Heart left ventricle (tissue), 13 donors: ENCODE measurements around the gene COL4A4.
A peak's percentile ranks its signal among the peaks of the same experiment; 100 is the strongest.

ENCODE experiments used
- CTCF ChIP-seq, 12 donors: fragments of 200-600 bp; sonication (generic) in 4 of 12; IDR thresholded peaks; one replicate each; pipeline versions ENCODE4 v1.5.0 to v1.8.0; 2018 to 2022; ENCODE audit warnings: antibody characterized with exemption in 12 of 12, mild to moderate bottlenecking in 5 of 12
- POLR2A ChIP-seq, 2 donors: fragments of 450-650 bp; IDR thresholded peaks; one replicate each; pipeline ENCODE4 v1.6.1; 2017; ENCODE audit warnings: antibody characterized with exemption in 2 of 2, mild to moderate bottlenecking in 2 of 2, moderate library complexity in 2 of 2
- donor health status: ischemic (EF 13 %, LVEDD 7.1; RV severe dilation, severe dysfunction).
- donor health status: DM: no; HTN: yes; CAD: no.
- donor health status: DM: no; HTN: no; CAD: no.
- donor health status: ischemic (EF 25% LVEDD 6.9; RV normal size, moderate dysfunction).
- donor health status: ischemic (EF 25% LVEDD 5.7; RV mildly dilated, moderate dysfunction).
- donor health status: ischemic (EF 35%, LVEDD 5.7; RV mildly dilated, moderate dysfunction).
- donor health status: nonischemic (EF 11% LVEDD 7.7; RV severe dilation, severe dysfunction).
- donor health status: DM: yes; HTN: yes; CAD: no.
- donor health status: PGD.
- donor health status: ischemic (EF 29% LVEDD 5.4; RV normal size, mild dysfunction).
- donor health status: nonischemic (EF 23%, LVEDD 6.1; RV moderate dilation, normal function).

GRCh38 chr2:227033471-227034148 is 130.4 kb downstream of the COL4A4 start:
- TF ChIP-seq CTCF (IDR thresholded peaks at IDR 0.05) = peak in 10 of 12 donors; percentile 19 to 57 (median 46)
- TF ChIP-seq POLR2A (IDR thresholded peaks at IDR 0.05) = no peak
